ENCODE results near the gene DHRS7C. TPM values are rescaled to one million over a fixed set of nuclear protein-coding genes. Genes with fewer than 3 reads are reported as not detected.
"Not testable (repeated sequence)": the region's sequence is repeated elsewhere in the genome, so short reads cannot be mapped to it uniquely, and the experiment has no call there.

Gene DHRS7C
- polyA plus RNA-seq, 1 donor (not counting 4 experiments of a cell fraction or from before 2014, with no cell fraction given) = not detected

DNA sequence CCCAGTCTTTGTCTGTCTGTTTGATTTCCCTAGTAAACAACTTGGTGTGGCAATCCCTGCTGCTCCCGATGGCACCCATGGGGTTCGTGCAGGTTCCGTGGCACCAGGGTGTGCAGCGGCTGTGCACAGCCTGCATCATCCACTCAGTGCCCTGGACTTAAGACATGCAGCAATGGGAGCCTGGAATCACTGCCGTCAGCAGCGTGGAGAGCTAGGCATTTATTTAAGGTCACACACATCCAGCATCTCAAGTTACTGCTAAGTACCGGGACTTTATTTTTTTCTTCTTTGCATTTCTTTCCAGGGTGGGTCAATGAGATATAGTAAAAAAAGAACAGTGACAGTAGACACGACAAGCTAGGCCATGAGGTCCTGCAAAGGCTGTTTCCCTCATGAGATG is 2.8 kb downstream of the DHRS7C start:
- no peak overlapping the region for H3K27ac ChIP-seq (ENCODE audit: control insufficient read depth, insufficient read depth, low read length)
- H3K4me3 ChIP-seq (ENCODE audit: control insufficient read depth in 2 of 3, extremely low read depth in 1 of 3, insufficient read depth in 2 of 3, low read depth in 1 of 3, low read length in 3 of 3) = no peak overlapping the region
- FAIRE-seq (no peak), DNase-seq (ENCODE audit: low read depth, low spot score) (no peak)
- no peaks in the 10 kb centered on the region for H3K36me3 ChIP-seq (ENCODE audit: control insufficient read depth in 2 of 2, extremely low read depth in 1 of 2, insufficient read depth in 2 of 2, low read length in 2 of 2)
- no peak overlapping the region for H3K9ac ChIP-seq (ENCODE audit: control insufficient read depth, extremely low read depth, insufficient read depth, low read length)
- no peaks in the 10 kb centered on the region for H3K4me1 ChIP-seq (ENCODE audit: control insufficient read depth, extremely low read depth, insufficient read depth, low read length)
- no peaks in the 10 kb centered on the region for H4K20me1 ChIP-seq (ENCODE audit: control insufficient read depth, extremely low read depth, insufficient read depth, low read length)
- dilution Hi-C loops (cut with MboI; ENCODE audit: extremely low pct_ligation_motif_present, low sequenced_read_pairs) = no loop called here
- no peak overlapping the region for H2AFZ ChIP-seq (ENCODE audit: control insufficient read depth, low read length)
- H3K9me3 ChIP-seq (ENCODE audit: control insufficient read depth, low read depth, low read length) = no peaks in the 10 kb centered on the region
- no peaks in the 10 kb centered on the region for H3K9me1 ChIP-seq (ENCODE audit: control insufficient read depth, extremely low read depth, insufficient read depth, low read length)
- H3K27me3 ChIP-seq (ENCODE audit: control insufficient read depth, extremely low read depth, insufficient read depth, low read length) = no peaks in the 10 kb centered on the region
- no peaks in the 10 kb centered on the region for H3K79me2 ChIP-seq (ENCODE audit: control insufficient read depth, insufficient read depth, low read length)
- H3K4me2 ChIP-seq (ENCODE audit: control insufficient read depth, extremely low read depth, insufficient read depth, low read depth, low read length) = no peak overlapping the region
- TF ChIP-seq, protein P1, sequence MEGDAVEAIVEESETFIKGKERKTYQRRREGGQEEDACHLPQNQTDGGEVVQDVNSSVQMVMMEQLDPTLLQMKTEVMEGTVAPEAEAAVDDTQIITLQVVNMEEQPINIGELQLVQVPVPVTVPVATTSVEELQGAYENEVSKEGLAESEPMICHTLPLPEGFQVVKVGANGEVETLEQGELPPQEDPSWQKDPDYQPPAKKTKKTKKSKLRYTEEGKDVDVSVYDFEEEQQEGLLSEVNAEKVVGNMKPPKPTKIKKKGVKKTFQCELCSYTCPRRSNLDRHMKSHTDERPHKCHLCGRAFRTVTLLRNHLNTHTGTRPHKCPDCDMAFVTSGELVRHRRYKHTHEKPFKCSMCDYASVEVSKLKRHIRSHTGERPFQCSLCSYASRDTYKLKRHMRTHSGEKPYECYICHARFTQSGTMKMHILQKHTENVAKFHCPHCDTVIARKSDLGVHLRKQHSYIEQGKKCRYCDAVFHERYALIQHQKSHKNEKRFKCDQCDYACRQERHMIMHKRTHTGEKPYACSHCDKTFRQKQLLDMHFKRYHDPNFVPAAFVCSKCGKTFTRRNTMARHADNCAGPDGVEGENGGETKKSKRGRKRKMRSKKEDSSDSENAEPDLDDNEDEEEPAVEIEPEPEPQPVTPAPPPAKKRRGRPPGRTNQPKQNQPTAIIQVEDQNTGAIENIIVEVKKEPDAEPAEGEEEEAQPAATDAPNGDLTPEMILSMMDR (optimal IDR thresholded peaks at IDR 0.05 in 1 of 3, IDR thresholded peaks at IDR 0.05 in 1 of 3, conservative IDR thresholded peaks at IDR 0.05 in 1 of 3; ENCODE audit: extremely low read depth in 1 of 3, insufficient read depth in 2 of 3, low read length in 3 of 3) = no peak

DNA sequence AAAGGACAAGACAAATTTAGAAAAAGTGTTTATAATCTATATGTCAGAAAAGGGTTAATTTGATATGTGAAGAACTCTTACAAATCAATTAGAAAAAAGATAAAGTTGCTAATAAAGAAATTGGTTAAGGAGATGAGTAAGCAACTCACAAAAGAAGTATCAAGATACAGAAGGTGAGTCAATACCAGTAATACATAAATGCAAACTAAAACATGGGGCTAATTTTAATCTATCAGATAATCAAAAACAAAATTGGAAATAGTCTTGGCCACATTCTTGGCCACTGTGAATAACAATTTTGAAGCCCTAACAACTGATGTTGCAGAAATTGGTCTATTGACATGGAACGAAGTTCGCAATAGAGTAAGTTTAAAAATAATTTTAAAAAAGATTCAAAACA is 6.8 kb downstream of the DHRS7C start:
- Histone ChIP-seq H3K27me3 (ENCODE audit: control insufficient read depth, extremely low read depth, insufficient read depth, low read length) (no peaks in the 10 kb centered on the region), H3K9ac (ENCODE audit: control insufficient read depth, extremely low read depth, insufficient read depth, low read length) (no peak overlapping the region), H3K4me2 (ENCODE audit: control insufficient read depth, extremely low read depth, insufficient read depth, low read depth, low read length) (no peak overlapping the region), H4K20me1 (ENCODE audit: control insufficient read depth, extremely low read depth, insufficient read depth, low read length) (no peaks in the 10 kb centered on the region), H3K4me1 (ENCODE audit: control insufficient read depth, extremely low read depth, insufficient read depth, low read length) (no peaks in the 10 kb centered on the region), H3K4me3 (ENCODE audit: control insufficient read depth in 2 of 3, extremely low read depth in 1 of 3, insufficient read depth in 2 of 3, low read depth in 1 of 3, low read length in 3 of 3) (no peak overlapping the region), H3K9me3 (ENCODE audit: control insufficient read depth, low read depth, low read length) (no peaks in the 10 kb centered on the region), H3K9me1 (ENCODE audit: control insufficient read depth, extremely low read depth, insufficient read depth, low read length) (no peaks in the 10 kb centered on the region), H3K79me2 (ENCODE audit: control insufficient read depth, insufficient read depth, low read length) (no peaks in the 10 kb centered on the region), H3K27ac (ENCODE audit: control insufficient read depth, insufficient read depth, low read length) (no peak overlapping the region), H2AFZ (ENCODE audit: control insufficient read depth, low read length) (no peak overlapping the region), H3K36me3 (ENCODE audit: control insufficient read depth in 2 of 2, extremely low read depth in 1 of 2, insufficient read depth in 2 of 2, low read length in 2 of 2) (no peaks in the 10 kb centered on the region)
- FAIRE-seq (no peak), DNase-seq (ENCODE audit: low read depth, low spot score) (no peak)
- dilution Hi-C loops (cut with MboI; ENCODE audit: extremely low pct_ligation_motif_present, low sequenced_read_pairs) = no loop called here
- no peak for TF ChIP-seq EZH2 (IDR thresholded peaks at IDR 0.05; ENCODE audit: low read length)
- TF ChIP-seq, protein P1 (optimal IDR thresholded peaks at IDR 0.05 in 1 of 3, IDR thresholded peaks at IDR 0.05 in 1 of 3, conservative IDR thresholded peaks at IDR 0.05 in 1 of 3; ENCODE audit: extremely low read depth in 1 of 3, insufficient read depth in 2 of 3, low read length in 3 of 3) = no peak

DNA sequence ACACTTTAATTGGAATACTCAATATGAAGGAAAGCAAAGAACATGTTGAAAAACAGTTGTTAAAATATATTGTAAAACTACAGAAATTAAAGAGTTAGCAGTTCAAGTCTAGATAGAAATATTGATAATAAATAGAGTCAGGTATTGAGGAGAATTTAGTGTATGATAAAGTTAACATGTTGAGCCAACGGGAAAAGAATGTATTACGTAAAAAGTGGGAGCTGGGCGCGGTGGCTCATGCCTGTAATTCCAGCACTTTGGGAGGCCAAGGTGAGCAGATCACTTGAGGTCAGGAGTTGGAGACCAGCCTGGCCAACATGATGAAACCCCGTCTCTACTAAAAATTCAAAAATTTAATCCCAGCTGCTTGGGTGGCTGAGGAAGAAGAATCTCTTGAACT is 7.9 kb downstream of the DHRS7C start:
- dilution Hi-C loops (cut with MboI; ENCODE audit: extremely low pct_ligation_motif_present, low sequenced_read_pairs); H3K36me3 ChIP-seq (ENCODE audit: control insufficient read depth in 2 of 2, extremely low read depth in 1 of 2, insufficient read depth in 2 of 2, low read length in 2 of 2); H4K20me1 ChIP-seq (ENCODE audit: control insufficient read depth, extremely low read depth, insufficient read depth, low read length); H3K4me2 ChIP-seq (ENCODE audit: control insufficient read depth, extremely low read depth, insufficient read depth, low read depth, low read length); H3K27ac ChIP-seq (ENCODE audit: control insufficient read depth, insufficient read depth, low read length); H3K9ac ChIP-seq (ENCODE audit: control insufficient read depth, extremely low read depth, insufficient read depth, low read length); H3K4me1 ChIP-seq (ENCODE audit: control insufficient read depth, extremely low read depth, insufficient read depth, low read length); DNase-seq (ENCODE audit: low read depth, low spot score); H3K79me2 ChIP-seq (ENCODE audit: control insufficient read depth, insufficient read depth, low read length); H3K9me3 ChIP-seq (ENCODE audit: control insufficient read depth, low read depth, low read length); H3K27me3 ChIP-seq (ENCODE audit: control insufficient read depth, extremely low read depth, insufficient read depth, low read length); H3K9me1 ChIP-seq (ENCODE audit: control insufficient read depth, extremely low read depth, insufficient read depth, low read length); FAIRE-seq; H2AFZ ChIP-seq (ENCODE audit: control insufficient read depth, low read length); H3K4me3 ChIP-seq (ENCODE audit: control insufficient read depth in 2 of 3, extremely low read depth in 1 of 3, insufficient read depth in 2 of 3, low read depth in 1 of 3, low read length in 3 of 3): not testable (repeated sequence)
